WTC11 (cell line): ENCODE measurements around the gene AMPD3. TPM values are rescaled to one million over a fixed set of nuclear protein-coding genes. Genes with fewer than 3 reads are reported as not detected.
"Not testable (repeated sequence)": the region's sequence is repeated elsewhere in the genome, so short reads cannot be mapped to it uniquely, and the experiment has no call there.

Experiments
- ATAC-seq: fragments of 200-7000 bp; cut with Tn5 transposase; 2 replicates; pipeline ENCODE4 v1.10.0; 2021; ENCODE audit warnings: mild to moderate bottlenecking, moderate library complexity
- CTCF ChIA-PET: fragments of 300-600 bp; sonication (Branson Sonifier 250); formaldehyde crosslinking; loops from one replicate; lab custom pipeline; 2021; ENCODE audit warnings: antibody characterized with exemption; lab: Charles Lee
- POLR2A ChIA-PET: fragments of 350-600 bp; sonication (Branson Sonifier 250); formaldehyde crosslinking; loops from one replicate; lab custom pipeline; 2021; ENCODE audit warnings: antibody characterized with exemption; lab: Charles Lee
- DNase-seq: peaks from one replicate; pipeline ENCODE4 v3.0.0; 2021; ENCODE audit warnings: low spot score
- H3K27ac Mint-ChIP-seq: 2 replicates; pipeline ENCODE4 v1.8.0; 2021; ENCODE audit warnings: mixed read lengths
- H3K27me3 Mint-ChIP-seq: 2 replicates; pipeline ENCODE4 v1.8.0; 2021; ENCODE audit warnings: low read depth, mild to moderate bottlenecking, moderate library complexity, mixed read lengths
- H3K36me3 Mint-ChIP-seq: 2 replicates; pipeline ENCODE4 v1.8.0; 2021; ENCODE audit warnings: mixed read lengths
- H3K4me1 Mint-ChIP-seq: 2 replicates; pipeline ENCODE4 v1.8.0; 2022; ENCODE audit warnings: mixed read lengths
- H3K4me3 Mint-ChIP-seq: 2 replicates; pipeline ENCODE4 v1.8.0; 2021; ENCODE audit warnings: mild to moderate bottlenecking, moderate library complexity, mixed read lengths
- H3K9me3 Mint-ChIP-seq: 2 replicates; pipeline ENCODE4 v1.8.0; 2021; ENCODE audit warnings: mixed read lengths
- ATF3 ChIP-seq: sonication (generic); formaldehyde crosslinking; conservative IDR thresholded peaks from 2 replicates; pipeline ENCODE4 v1.8.1; 2022; ENCODE audit warnings: mild to moderate bottlenecking, missing genetic modification reagents
- CBFB ChIP-seq: sonication (generic); formaldehyde crosslinking; IDR thresholded peaks from 2 replicates; pipeline ENCODE4 v1.8.1; 2022; ENCODE audit warnings: mild to moderate bottlenecking, low read depth, missing genetic modification reagents
- E2F5 ChIP-seq: sonication (generic); formaldehyde crosslinking; IDR thresholded peaks from 2 replicates; pipeline ENCODE4 v1.8.1; 2022; ENCODE audit warnings: mild to moderate bottlenecking, moderate library complexity, missing genetic modification reagents
- ELF4 ChIP-seq: sonication (generic); formaldehyde crosslinking; IDR thresholded peaks from 2 replicates; pipeline ENCODE4 v1.8.1; 2022; ENCODE audit warnings: low read depth, mild to moderate bottlenecking, moderate library complexity, missing genetic modification reagents
- FOXP1 ChIP-seq: sonication (generic); formaldehyde crosslinking; IDR thresholded peaks from 2 replicates; pipeline ENCODE4 v1.8.0; 2022; ENCODE audit warnings: missing genetic modification reagents, mild to moderate bottlenecking, moderate library complexity, borderline replicate concordance
- GRHL2 ChIP-seq: fragments of 250-450 bp; sonication (Bioruptor Pico); IDR thresholded peaks from 2 replicates; pipeline ENCODE4 v1.8.0; 2022; ENCODE audit warnings: mild to moderate bottlenecking, moderate library complexity; ENCODE audit not compliant: insufficient replicate concordance, severe bottlenecking
- IRF2 ChIP-seq: sonication (generic); formaldehyde crosslinking; IDR thresholded peaks from 2 replicates; pipeline ENCODE4 v1.8.0; 2022; ENCODE audit warnings: low read depth, missing genetic modification reagents, borderline replicate concordance
- KAT7 ChIP-seq: sonication (generic); formaldehyde crosslinking; IDR thresholded peaks from 2 replicates; pipeline ENCODE4 v1.8.1; 2023; ENCODE audit warnings: missing genetic modification reagents, mild to moderate bottlenecking, borderline replicate concordance
- NR3C1 ChIP-seq: sonication (generic); formaldehyde crosslinking; conservative IDR thresholded peaks from 2 replicates; pipeline ENCODE4 v1.8.1; 2023; ENCODE audit warnings: low read depth, mild to moderate bottlenecking, missing genetic modification reagents
- PRDM15 ChIP-seq: sonication (generic); formaldehyde crosslinking; IDR thresholded peaks from 2 replicates; pipeline ENCODE4 v1.8.0; 2022; ENCODE audit warnings: missing genetic modification reagents
- SMAD3 ChIP-seq: sonication (generic); formaldehyde crosslinking; IDR thresholded peaks from 2 replicates; pipeline ENCODE4 v1.8.0; 2022; ENCODE audit warnings: missing genetic modification reagents, mild to moderate bottlenecking, borderline replicate concordance
- SMAD4 ChIP-seq: sonication (generic); formaldehyde crosslinking; IDR thresholded peaks from 2 replicates; pipeline ENCODE4 v1.8.0; 2022; ENCODE audit warnings: mild to moderate bottlenecking, missing genetic modification reagents
- SP1 ChIP-seq: sonication (generic); formaldehyde crosslinking; conservative IDR thresholded peaks from 2 replicates; pipeline ENCODE4 v1.8.1; 2022; ENCODE audit warnings: missing genetic modification reagents
- TEAD1 ChIP-seq: sonication (generic); formaldehyde crosslinking; IDR thresholded peaks from 2 replicates; pipeline ENCODE4 v1.8.0; 2022; ENCODE audit warnings: mild to moderate bottlenecking, missing genetic modification reagents
- ZMAT4 ChIP-seq: fragments of 250-450 bp; sonication (Bioruptor Pico); IDR thresholded peaks from 2 replicates; pipeline ENCODE4 v1.9.0; 2021; ENCODE audit warnings: mild to moderate bottlenecking
- ZNF281 ChIP-seq: sonication (generic); formaldehyde crosslinking; IDR thresholded peaks from 2 replicates; pipeline ENCODE4 v1.8.0; 2023; ENCODE audit warnings: mild to moderate bottlenecking, missing genetic modification reagents
- ZNF416 ChIP-seq: fragments of 250-450 bp; sonication (Bioruptor Pico); IDR thresholded peaks from 2 replicates; pipeline ENCODE4 v1.9.0; 2021; ENCODE audit warnings: mild to moderate bottlenecking, inconsistent platforms
- ZNF512 ChIP-seq: sonication (generic); formaldehyde crosslinking; IDR thresholded peaks from 2 replicates; pipeline ENCODE4 v1.8.1; 2022; ENCODE audit warnings: missing genetic modification reagents, borderline replicate concordance
- ZNF671 ChIP-seq: fragments of 250-450 bp; sonication (Bioruptor Pico); IDR thresholded peaks from 2 replicates; pipeline ENCODE4 v1.8.0; 2021; ENCODE audit warnings: mild to moderate bottlenecking
- total RNA-seq: library from RNA; stranded (reverse); gene quantifications from 3 replicates; pipeline ENCODE4 v1.2.3, GENCODE V29; 2021

AMPD3 gene
- total RNA-seq, 1 experiment from 2014 or later: 6.4 TPM

GRCh38 chr11:10436224-10436623, 18.8 kb upstream of the AMPD3 start (continued):
- TF ChIP-seq PRDM15 (CRISPR knock-in tag) (no peak), CBFB (CRISPR knock-in tag) (no peak), TEAD1 (CRISPR knock-in tag) (no peak), ZNF416 (CRISPR knock-in tag) (no peak), SMAD4 (CRISPR knock-in tag) (no peak), ELF4 (CRISPR knock-in tag) (no peak), SMAD3 (no peak), ZNF281 (CRISPR knock-in tag) (no peak), ZNF671 (CRISPR knock-in tag) (no peak), ZMAT4 (CRISPR knock-in tag) (no peak), KAT7 (CRISPR knock-in tag) (no peak), FOXP1 (CRISPR knock-in tag) (no peak), SP1 (no peak), GRHL2 (CRISPR knock-in tag) (no peak), IRF2 (no peak)

GRCh38 chr11:10436683-10437082, 18.4 kb upstream of the AMPD3 start:
- H3K4me1 Mint-ChIP-seq, H3K27me3 Mint-ChIP-seq, ATAC-seq, POLR2A ChIA-PET, H3K9me3 Mint-ChIP-seq, H3K27ac Mint-ChIP-seq, DNase-seq, H3K36me3 Mint-ChIP-seq, CTCF ChIA-PET, H3K4me3 Mint-ChIP-seq: not testable (repeated sequence)

- no peak for DNase-seq
- no peak for ATAC-seq
- no peak overlapping the region for H3K4me3 Mint-ChIP-seq
- ChIA-PET CTCF (no interaction called here), POLR2A (no interaction called here)
- H3K9me3 Mint-ChIP-seq: no peaks in the 10 kb centered on the region
- H3K27ac Mint-ChIP-seq: no peak overlapping the region
- no peaks in the 10 kb centered on the region for H3K27me3 Mint-ChIP-seq
- H3K4me1 Mint-ChIP-seq: no peaks in the 10 kb centered on the region
- H3K36me3 Mint-ChIP-seq: no peaks in the 10 kb centered on the region
- TF ChIP-seq ZNF512 (CRISPR knock-in tag) (no peak), ZNF281 (CRISPR knock-in tag) (no peak), NR3C1 (CRISPR knock-in tag) (no peak), ELF4 (CRISPR knock-in tag) (no peak), E2F5 (CRISPR knock-in tag) (no peak), ATF3 (CRISPR knock-in tag) (no peak)
Observed at GRCh38 chr11:10438458-10438857, 16.6 kb upstream of the AMPD3 start.
